Endothelial cell of umbilical vein (primary cell): ENCODE results near the gene ENPP5. TPM values are rescaled to one million over a fixed set of nuclear protein-coding genes. Genes with fewer than 3 reads are reported as not detected.

Experiments
- BruUV-seq: library from RNA; stranded (reverse); fragments of 400-500 nt; replicated peaks from 2 replicates; lab custom pipeline; 2021; lab: Mats Ljungman, UMichigan
- CTCF ChIA-PET: fragments of 300-600, 350-600 bp; sonication (Branson Sonifier 250); formaldehyde crosslinking; loops from one replicate; lab custom pipeline; 2021; ENCODE audit warnings: antibody characterized with exemption, inconsistent platforms; lab: Charles Lee
- POLR2A ChIA-PET: fragments of 300-600, 350-600 bp; sonication (Branson Sonifier 250); formaldehyde crosslinking; loops from one replicate; lab custom pipeline; 2021; ENCODE audit warnings: antibody characterized with exemption, inconsistent platforms; lab: Charles Lee
- DNase-seq: peaks from one replicate; pipeline ENCODE4 v3.0.0-alpha.2; 2011; ENCODE audit warnings: low read depth, low spot score
- FAIRE-seq: peaks from 2 replicates; lab custom pipeline; 2011; peaks lifted over from hg19 to GRCh38; lab: Jason Lieb, UNC
- H2AFZ ChIP-seq: 2 replicates; pipeline ENCODE4 v1.6.0; 2012; ENCODE audit warnings: low read depth, low read length, control low read depth, inconsistent platforms
- H3K27ac ChIP-seq: 2 replicates; pipeline ENCODE4 v1.5.1; 2011; ENCODE audit warnings: low read depth, mild to moderate bottlenecking, control low read depth, low read length, moderate library complexity; ENCODE audit not compliant: insufficient read depth
- H3K27me3 ChIP-seq, 2 experiments: 2 replicates each; pipeline versions ENCODE4 v1.6.0 to v1.6.1; 2011; ENCODE audit warnings: low read length in 2 of 2, mixed read lengths in 1 of 2; ENCODE audit not compliant: control insufficient read depth in 2 of 2, insufficient read depth in 2 of 2
- H3K36me3 ChIP-seq, 2 experiments: 2 replicates in 1 of 2; 3 replicates in 1 of 2; pipeline ENCODE4 v1.5.1; 2011; ENCODE audit warnings: low read length in 2 of 2, mild to moderate bottlenecking in 1 of 2, moderate library complexity in 1 of 2; ENCODE audit not compliant: control insufficient read depth in 2 of 2, insufficient read depth in 2 of 2; ENCODE audit errors: extremely low read depth in 1 of 2
- H3K4me1 ChIP-seq: 3 replicates; pipeline ENCODE4 v1.5.1; 2011; ENCODE audit warnings: mild to moderate bottlenecking, low read length; ENCODE audit not compliant: control insufficient read depth, insufficient read depth; ENCODE audit errors: extremely low read depth
- H3K4me2 ChIP-seq: 2 replicates; pipeline ENCODE4 v1.6.1; 2011; ENCODE audit warnings: low read length, control low read depth, mixed read lengths; ENCODE audit not compliant: insufficient read depth
- H3K4me3 ChIP-seq, 3 experiments: fragments of 200-600 bp in 1 of 3; sonication (generic), shearing (Covaris generic) in 1 of 3; replicated peaks in 1 of 3; 2 replicates each; pipeline ENCODE4 v1.5.1; 2011 to 2016; ENCODE audit warnings: control low read depth in 3 of 3, low read length in 3 of 3, mild to moderate bottlenecking in 2 of 3, inconsistent platforms in 1 of 3, low read depth in 1 of 3, moderate library complexity in 1 of 3; ENCODE audit not compliant: insufficient read depth in 1 of 3
- H3K79me2 ChIP-seq: 2 replicates; pipeline ENCODE4 v1.6.0; 2012; ENCODE audit warnings: low read length, inconsistent platforms; ENCODE audit not compliant: control insufficient read depth, insufficient read depth
- H3K9ac ChIP-seq: replicated peaks from 2 replicates; pipeline ENCODE3; 2011; ENCODE audit warnings: low read length, control low read depth; ENCODE audit not compliant: insufficient read depth; ENCODE audit errors: extremely low read depth
- H3K9me1 ChIP-seq: replicated peaks from 3 replicates; pipeline ENCODE4 v1.6.0; 2011; ENCODE audit warnings: mild to moderate bottlenecking, low read length; ENCODE audit not compliant: control insufficient read depth, insufficient read depth; ENCODE audit errors: extremely low read depth
- H3K9me3 ChIP-seq: replicated peaks from 2 replicates; pipeline ENCODE4 v1.5.1; 2012; ENCODE audit warnings: low read length, inconsistent platforms; ENCODE audit not compliant: control insufficient read depth, insufficient read depth
- H4K20me1 ChIP-seq: replicated peaks from 2 replicates; pipeline ENCODE3; 2011; ENCODE audit warnings: mild to moderate bottlenecking, low read length; ENCODE audit not compliant: control insufficient read depth, insufficient read depth; ENCODE audit errors: extremely low read depth
- EZH2 ChIP-seq: IDR thresholded peaks from 2 replicates; pipeline ENCODE4 v1.6.1; 2012; ENCODE audit warnings: borderline replicate concordance, low read depth, mild to moderate bottlenecking, moderate library complexity, low read length, inconsistent platforms; ENCODE audit not compliant: severe bottlenecking
- FOS ChIP-seq: IDR thresholded peaks from 2 replicates; pipeline ENCODE4 v1.6.1; 2011; ENCODE audit warnings: mild to moderate bottlenecking, low read length, moderate library complexity, borderline replicate concordance; ENCODE audit not compliant: insufficient read depth
- GATA2 ChIP-seq: IDR thresholded peaks from 2 replicates; pipeline ENCODE4 v1.7.0; 2011; ENCODE audit warnings: low read depth, mild to moderate bottlenecking, moderate library complexity, mixed read lengths, low read length; ENCODE audit not compliant: insufficient read length, insufficient read depth
- JUN ChIP-seq: IDR thresholded peaks from 2 replicates; pipeline ENCODE4 v1.6.1; 2011; ENCODE audit warnings: borderline replicate concordance, low read depth; ENCODE audit not compliant: insufficient read length, insufficient read depth
- MYC ChIP-seq: IDR thresholded peaks from one replicate; pipeline ENCODE4 v1.6.1; 2011; ENCODE audit warnings: mild to moderate bottlenecking, low read depth, low read length
- POLR2A ChIP-seq: IDR thresholded peaks from 2 replicates; pipeline ENCODE4 v1.6.1; 2012; ENCODE audit warnings: low read depth, mild to moderate bottlenecking, control low read depth, low read length
- POLR2AphosphoS5 ChIP-seq: IDR thresholded peaks from 2 replicates; pipeline ENCODE4 v1.6.1; 2012; ENCODE audit warnings: low read depth, mild to moderate bottlenecking, control low read depth, low read length, moderate library complexity; ENCODE audit not compliant: insufficient read depth
- dilution Hi-C: fragments of 300-500 bp; cut with MboI; formaldehyde crosslinking; loops from one replicate; pipeline ENCODE4 v1.15.0; 2019; ENCODE audit warnings: low sequenced_read_pairs; ENCODE audit not compliant: extremely low pct_ligation_motif_present
- intact Hi-C: fragments of 100-400 bp; cut with micrococcal nuclease; formaldehyde crosslinking; loops from one replicate; pipeline ENCODE4 v1.10.0; 2022
- polyA plus RNA-seq, 4 experiments: library from polyadenylated mRNA; depleted of rRNA in 3 of 4; stranded (reverse) in 3 of 4; unstranded in 1 of 4; fragments of >200 nt; gene quantifications; 2 replicates each; pipeline versions ENCODE4 v1.2.1 to v1.2.3, GENCODE V29; 2011 to 2012; ENCODE audit warnings: missing spikeins in 1 of 4
- total RNA-seq: library from RNA; stranded (reverse); gene quantifications from 2 replicates; pipeline ENCODE4 v1.2.3, GENCODE V29; 2021
- TF ChIP-seq, protein P1 (sequence below), 2 donors: IDR thresholded peaks; 1 replicate in 1 of 2; 2 replicates in 1 of 2; pipeline ENCODE4 v1.5.1; 2011; ENCODE audit warnings: low read length in 2 of 2, mild to moderate bottlenecking in 2 of 2, moderate library complexity in 2 of 2, control low read depth in 1 of 2, inconsistent platforms in 1 of 2, low read depth in 1 of 2; ENCODE audit not compliant: insufficient read depth in 1 of 2; ENCODE audit errors: extremely low read depth in 1 of 2
- TF ChIP-seq, protein P2 (sequence below): IDR thresholded peaks from 2 replicates; pipeline ENCODE4 v1.6.1; 2011; ENCODE audit not compliant: insufficient read depth, insufficient read length

ENPP5 gene
- total and polyA plus RNA-seq, 2 donors (not counting 3 experiments of a cell fraction or from before 2014, with no cell fraction given): not detected

DNA sequence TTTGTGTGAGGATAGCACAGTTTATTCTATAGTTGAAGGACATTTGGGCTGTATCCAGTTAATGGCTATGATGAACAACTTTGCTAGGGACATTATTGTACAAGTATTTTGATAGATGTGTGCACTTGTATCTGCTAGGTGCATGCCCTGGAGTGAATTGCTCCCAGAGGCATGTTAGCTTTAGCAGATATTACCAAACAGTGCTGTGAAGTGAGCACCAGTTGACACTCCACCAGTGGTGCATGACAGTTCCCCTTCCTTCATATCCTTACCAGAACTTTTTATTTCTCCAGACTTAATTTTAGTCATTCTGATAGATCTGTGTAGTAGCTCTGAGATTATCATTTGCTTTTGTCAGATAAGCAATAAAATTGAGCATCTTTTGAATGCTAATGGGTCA, 48.9 kb upstream of the ENPP5 start:
- Histone ChIP-seq H2AFZ (no peak overlapping the region), H4K20me1 (no peaks in the 10 kb centered on the region), H3K79me2 (no peaks in the 10 kb centered on the region), H3K27ac (no peak overlapping the region), H3K4me3 (no peak overlapping the region), H3K9ac (no peak overlapping the region), H3K36me3 (no peaks in the 10 kb centered on the region), H3K4me2 (no peak overlapping the region), H3K27me3 (peaks cover 3 to 14% of the 10 kb centered on the region in 2 experiments), H3K9me1 (no peaks in the 10 kb centered on the region), H3K4me1 (no peaks in the 10 kb centered on the region), H3K9me3 (no peaks in the 10 kb centered on the region)
- FAIRE-seq (no peak), DNase-seq (no peak)
- dilution Hi-C loops: no loop called here
- TF ChIP-seq EZH2: no peak
- TF ChIP-seq GATA2: no peak
- TF ChIP-seq JUN: no peak
- TF ChIP-seq POLR2AphosphoS5: no peak
- no peak for TF ChIP-seq MYC
- TF ChIP-seq, protein P1, sequence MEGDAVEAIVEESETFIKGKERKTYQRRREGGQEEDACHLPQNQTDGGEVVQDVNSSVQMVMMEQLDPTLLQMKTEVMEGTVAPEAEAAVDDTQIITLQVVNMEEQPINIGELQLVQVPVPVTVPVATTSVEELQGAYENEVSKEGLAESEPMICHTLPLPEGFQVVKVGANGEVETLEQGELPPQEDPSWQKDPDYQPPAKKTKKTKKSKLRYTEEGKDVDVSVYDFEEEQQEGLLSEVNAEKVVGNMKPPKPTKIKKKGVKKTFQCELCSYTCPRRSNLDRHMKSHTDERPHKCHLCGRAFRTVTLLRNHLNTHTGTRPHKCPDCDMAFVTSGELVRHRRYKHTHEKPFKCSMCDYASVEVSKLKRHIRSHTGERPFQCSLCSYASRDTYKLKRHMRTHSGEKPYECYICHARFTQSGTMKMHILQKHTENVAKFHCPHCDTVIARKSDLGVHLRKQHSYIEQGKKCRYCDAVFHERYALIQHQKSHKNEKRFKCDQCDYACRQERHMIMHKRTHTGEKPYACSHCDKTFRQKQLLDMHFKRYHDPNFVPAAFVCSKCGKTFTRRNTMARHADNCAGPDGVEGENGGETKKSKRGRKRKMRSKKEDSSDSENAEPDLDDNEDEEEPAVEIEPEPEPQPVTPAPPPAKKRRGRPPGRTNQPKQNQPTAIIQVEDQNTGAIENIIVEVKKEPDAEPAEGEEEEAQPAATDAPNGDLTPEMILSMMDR (IDR thresholded peaks at IDR 0.05; ENCODE audit: extremely low read depth in 1 of 2, insufficient read depth in 1 of 2, low read depth in 1 of 2, low read length in 2 of 2): no peak
- no peak for TF ChIP-seq FOS
- TF ChIP-seq POLR2A: no peak
- TF ChIP-seq, protein P2, sequence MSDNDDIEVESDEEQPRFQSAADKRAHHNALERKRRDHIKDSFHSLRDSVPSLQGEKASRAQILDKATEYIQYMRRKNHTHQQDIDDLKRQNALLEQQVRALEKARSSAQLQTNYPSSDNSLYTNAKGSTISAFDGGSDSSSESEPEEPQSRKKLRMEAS: no peak
- intact Hi-C loops: loop anchor here (2.0 kb wide), 2 partner anchors 71 to 289 kb away; no protein-coding TSS in a partner anchor
- ChIA-PET CTCF (interaction anchor here (0.8 to 10.9 kb wide), 6 partner anchors 35 to 292 kb away, joined by 3 to 365 read pairs (median 4); no protein-coding TSS in a partner anchor), POLR2A (no interaction called here)
- no TSS peak for BruUV-seq
